Neuronal stem cell (in vitro differentiated cells): ENCODE data around the gene TGFBR2.
A peak's percentile ranks its signal among the peaks of the same experiment; 100 is the strongest.

Source experiments
- DNase-seq: peaks from one replicate; pipeline ENCODE4 v3.0.0-alpha.2; 2013; ENCODE audit warnings: low spot score
- H2AFZ ChIP-seq: one replicate; pipeline ENCODE4 v1.6.1; 2013; ENCODE audit warnings: mild to moderate bottlenecking, low read length, inconsistent platforms
- H2AK5ac ChIP-seq: 2 replicates; pipeline ENCODE4 v1.6.1; 2013; ENCODE audit warnings: low read depth, mild to moderate bottlenecking, inconsistent platforms, low read length, moderate library complexity, mixed read lengths
- H2BK120ac ChIP-seq: 2 replicates; pipeline ENCODE4 v1.6.1; 2013; ENCODE audit warnings: low read depth, mild to moderate bottlenecking, inconsistent platforms, low read length, moderate library complexity, mixed read lengths
- H2BK12ac ChIP-seq: one replicate; pipeline ENCODE4 v1.6.1; 2013; ENCODE audit warnings: low read length, inconsistent platforms
- H2BK15ac ChIP-seq: 2 replicates; pipeline ENCODE4 v1.6.1; 2013; ENCODE audit warnings: mild to moderate bottlenecking, low read length, inconsistent platforms, mixed read lengths
- H2BK5ac ChIP-seq: one replicate; pipeline ENCODE4 v1.6.1; 2013; ENCODE audit warnings: inconsistent platforms, mild to moderate bottlenecking, low read length, moderate library complexity
- H3K14ac ChIP-seq: one replicate; pipeline ENCODE4 v1.6.1; 2013; ENCODE audit warnings: low read length, inconsistent platforms
- H3K18ac ChIP-seq: 2 replicates; pipeline ENCODE4 v1.6.1; 2013; ENCODE audit warnings: low read length, inconsistent platforms
- H3K23ac ChIP-seq: 2 replicates; pipeline ENCODE4 v1.6.1; 2013; ENCODE audit warnings: low read depth, mild to moderate bottlenecking, mixed read lengths, low read length, inconsistent platforms; ENCODE audit not compliant: poor library complexity
- H3K27ac ChIP-seq: replicated peaks from 3 replicates; pipeline ENCODE4 v1.5.1; 2013; ENCODE audit warnings: low read length, inconsistent platforms
- H3K27me3 ChIP-seq, 3 experiments: 2 replicates each; pipeline ENCODE4 v1.6.1; 2013; ENCODE audit warnings: low read length in 3 of 3, mild to moderate bottlenecking in 2 of 3, inconsistent platforms in 1 of 3, low read depth in 1 of 3, mixed read lengths in 1 of 3, moderate library complexity in 1 of 3; ENCODE audit not compliant: control insufficient read depth in 3 of 3, insufficient read depth in 3 of 3
- H3K36me3 ChIP-seq, 2 donors: replicated peaks in 1 of 2; 2 replicates each; pipeline ENCODE4 v1.6.1; 2013; ENCODE audit warnings: low read length in 2 of 2; ENCODE audit not compliant: control insufficient read depth in 2 of 2, insufficient read depth in 2 of 2
- H3K4ac ChIP-seq: 2 replicates; pipeline ENCODE4 v1.6.1; 2013; ENCODE audit warnings: inconsistent platforms, mild to moderate bottlenecking, low read length, moderate library complexity
- H3K4me1 ChIP-seq, 2 donors: 1 replicate in 1 of 2; 2 replicates in 1 of 2; pipeline ENCODE4 v1.6.1; 2013; ENCODE audit warnings: low read length in 2 of 2, low read depth in 1 of 2; ENCODE audit not compliant: control insufficient read depth in 2 of 2, insufficient read depth in 1 of 2
- H3K4me2 ChIP-seq: one replicate; pipeline ENCODE4 v1.6.1; 2013; ENCODE audit warnings: mild to moderate bottlenecking, low read length, inconsistent platforms; ENCODE audit not compliant: insufficient read depth, poor library complexity, severe bottlenecking
- H3K4me3 ChIP-seq, 2 donors: 2 replicates each; pipeline ENCODE4 v1.5.1; 2013; ENCODE audit warnings: low read length in 2 of 2, mild to moderate bottlenecking in 2 of 2, inconsistent platforms in 1 of 2, moderate library complexity in 1 of 2
- H3K79me1 ChIP-seq: one replicate; pipeline ENCODE4 v1.6.1; 2013; ENCODE audit warnings: low read depth, mild to moderate bottlenecking, inconsistent platforms, low read length, moderate library complexity
- H3K9ac ChIP-seq: one replicate; pipeline ENCODE4 v1.6.1; 2013; ENCODE audit warnings: mild to moderate bottlenecking, low read depth, low read length, inconsistent platforms; ENCODE audit not compliant: poor library complexity
- H3K9me3 ChIP-seq, 2 donors: replicated peaks in 1 of 2; 2 replicates each; pipeline versions ENCODE3 to v1.6.1; 2013; ENCODE audit warnings: low read length in 2 of 2, mild to moderate bottlenecking in 2 of 2, inconsistent platforms in 1 of 2, low read depth in 1 of 2, mixed read lengths in 1 of 2, moderate library complexity in 1 of 2; ENCODE audit not compliant: control insufficient read depth in 2 of 2, insufficient read depth in 1 of 2
- H4K8ac ChIP-seq: one replicate; pipeline ENCODE4 v1.6.1; 2013; ENCODE audit warnings: low read depth, mild to moderate bottlenecking, inconsistent platforms, low read length, moderate library complexity
- H4K91ac ChIP-seq: one replicate; pipeline ENCODE4 v1.6.1; 2013; ENCODE audit warnings: low read length, low read depth, mild to moderate bottlenecking, inconsistent platforms; ENCODE audit not compliant: poor library complexity
- WGBS, 2 donors: extraction: QIAGEN DNeasy Blood & Tissue Kit; methylation state at CpG; one replicate each; pipeline ENCODE4 v1.1.7; 2013; ENCODE audit warnings: missing lambda C conversion rate in 2 of 2, mixed read lengths in 1 of 2; ENCODE audit not compliant: insufficient read length in 2 of 2, insufficient replicate concordance in 1 of 2; ENCODE audit errors: extremely low coverage in 2 of 2; 5-methylcytosine and 5-hydroxymethylcytosine counted together

TGFBR2 gene

GRCh38 chr3:30693470-30694120 lies 87.2 kb downstream of the TGFBR2 start:
- Histone ChIP-seq H4K8ac (no peak overlapping the region), H2BK5ac (no peak overlapping the region), H3K4me3 (no peak overlapping the region), H3K4ac (no peak overlapping the region), H3K27ac (no peak overlapping the region), H3K36me3 (peaks cover 0 to 77% of the 10 kb centered on the region in 2 donors), H2AK5ac (no peak overlapping the region), H3K9me3 (peaks cover 0 to 5% of the 10 kb centered on the region in 2 donors), H4K91ac (no peak overlapping the region), H3K23ac (no peak overlapping the region), H2BK12ac (no peak overlapping the region), H3K9ac (no peak overlapping the region), H3K79me1 (no peaks in the 10 kb centered on the region), H3K4me1 (peaks cover 0 to 5% of the 10 kb centered on the region in 2 donors), H2BK120ac (no peak overlapping the region), H2BK15ac (no peak overlapping the region), H3K18ac (no peak overlapping the region), H3K27me3 (no peaks in the 10 kb centered on the region), H3K14ac (no peak overlapping the region), H2AFZ (no peak overlapping the region), H3K4me2 (no peak overlapping the region)
- WGBS, 2 donors: no CpG with 5 or more reads among the region's 2 CpGs
- DNase-seq: peak; percentile 45

DNA sequence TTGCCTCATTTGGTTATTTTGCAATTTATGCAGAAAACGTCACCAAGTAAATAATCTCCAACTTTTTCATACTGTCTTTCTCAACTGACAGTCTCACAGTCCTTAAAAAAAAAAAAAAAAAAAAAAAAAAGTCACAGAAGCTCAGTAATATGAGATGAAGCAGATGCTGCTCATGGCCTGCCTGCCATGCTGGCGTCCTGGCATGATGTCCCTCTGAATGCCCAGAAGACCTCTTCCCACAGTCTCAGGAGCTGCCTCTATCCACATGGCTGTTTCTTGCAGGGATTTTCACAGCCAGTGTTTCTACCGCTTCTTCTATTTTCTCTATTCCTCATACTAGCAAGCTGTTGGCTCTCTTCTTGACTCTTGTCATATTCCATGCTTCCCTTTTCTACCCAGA lies 87.7 kb downstream of the TGFBR2 start:
- Histone ChIP-seq H3K36me3 (peaks cover 0 to 71% of the 10 kb centered on the region in 2 donors), H2BK15ac (no peak overlapping the region), H3K4me2 (no peak overlapping the region), H3K27ac (no peak overlapping the region), H3K14ac (no peak overlapping the region), H3K79me1 (no peaks in the 10 kb centered on the region), H3K23ac (no peak overlapping the region), H2AFZ (no peak overlapping the region), H3K27me3 (no peaks in the 10 kb centered on the region), H4K8ac (no peak overlapping the region), H3K9me3 (peaks cover 0 to 5% of the 10 kb centered on the region in 2 donors), H3K4ac (no peak overlapping the region), H2BK5ac (no peak overlapping the region), H4K91ac (no peak overlapping the region), H2BK120ac (no peak overlapping the region), H3K4me1 (peaks cover 0 to 5% of the 10 kb centered on the region in 2 donors), H3K9ac (no peak overlapping the region), H2AK5ac (no peak overlapping the region), H2BK12ac (no peak overlapping the region), H3K18ac (no peak overlapping the region), H3K4me3 (no peak overlapping the region)
- no CpG with 5 or more reads among the region's 3 CpGs for WGBS, 2 donors
- DNase-seq: no peak

DNA sequence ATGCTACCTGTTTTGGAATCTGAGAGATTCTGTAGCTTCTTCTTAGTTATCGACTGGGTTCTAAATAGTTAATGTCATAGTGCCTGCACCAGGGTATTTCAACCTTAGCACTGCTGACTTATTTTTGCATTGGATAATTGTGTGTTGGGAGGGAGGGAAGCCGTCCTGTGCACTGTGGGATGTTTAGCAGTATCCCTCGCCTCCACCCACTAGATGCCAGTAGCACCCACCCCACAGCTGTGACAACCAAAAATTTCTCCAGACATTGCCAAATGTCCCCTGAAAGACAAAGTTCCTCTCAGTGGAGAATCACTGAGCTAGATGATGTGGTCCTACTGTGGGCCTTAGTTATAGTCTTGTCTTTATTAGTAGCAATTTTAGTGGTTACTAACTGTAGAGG lies 88.3 kb downstream of the TGFBR2 start:
- no peak overlapping the region for H3K18ac ChIP-seq
- H4K91ac ChIP-seq: no peak overlapping the region
- no peak for DNase-seq
- peaks cover 0 to 66% of the 10 kb centered on the region in 2 donors for H3K36me3 ChIP-seq
- no peak overlapping the region for H3K4me3 ChIP-seq
- H3K27me3 ChIP-seq: no peaks in the 10 kb centered on the region
- no peak overlapping the region for H3K27ac ChIP-seq
- H3K79me1 ChIP-seq: no peaks in the 10 kb centered on the region
- H2AK5ac ChIP-seq: no peak overlapping the region
- H2AFZ ChIP-seq: no peak overlapping the region
- no peak overlapping the region for H4K8ac ChIP-seq
- no peak overlapping the region for H2BK5ac ChIP-seq
- no peak overlapping the region for H2BK120ac ChIP-seq
- peaks cover 0 to 5% of the 10 kb centered on the region in 2 donors for H3K9me3 ChIP-seq
- no CpG with 5 or more reads among the region's 3 CpGs for WGBS, 2 donors
- H2BK15ac ChIP-seq: no peak overlapping the region
- no peak overlapping the region for H3K4me2 ChIP-seq
- H3K14ac ChIP-seq: no peak overlapping the region
- no peak overlapping the region for H3K4ac ChIP-seq
- H3K4me1 ChIP-seq: peaks cover 0 to 5% of the 10 kb centered on the region in 2 donors
- no peak overlapping the region for H3K23ac ChIP-seq
- no peak overlapping the region for H2BK12ac ChIP-seq
- no peak overlapping the region for H3K9ac ChIP-seq

DNA sequence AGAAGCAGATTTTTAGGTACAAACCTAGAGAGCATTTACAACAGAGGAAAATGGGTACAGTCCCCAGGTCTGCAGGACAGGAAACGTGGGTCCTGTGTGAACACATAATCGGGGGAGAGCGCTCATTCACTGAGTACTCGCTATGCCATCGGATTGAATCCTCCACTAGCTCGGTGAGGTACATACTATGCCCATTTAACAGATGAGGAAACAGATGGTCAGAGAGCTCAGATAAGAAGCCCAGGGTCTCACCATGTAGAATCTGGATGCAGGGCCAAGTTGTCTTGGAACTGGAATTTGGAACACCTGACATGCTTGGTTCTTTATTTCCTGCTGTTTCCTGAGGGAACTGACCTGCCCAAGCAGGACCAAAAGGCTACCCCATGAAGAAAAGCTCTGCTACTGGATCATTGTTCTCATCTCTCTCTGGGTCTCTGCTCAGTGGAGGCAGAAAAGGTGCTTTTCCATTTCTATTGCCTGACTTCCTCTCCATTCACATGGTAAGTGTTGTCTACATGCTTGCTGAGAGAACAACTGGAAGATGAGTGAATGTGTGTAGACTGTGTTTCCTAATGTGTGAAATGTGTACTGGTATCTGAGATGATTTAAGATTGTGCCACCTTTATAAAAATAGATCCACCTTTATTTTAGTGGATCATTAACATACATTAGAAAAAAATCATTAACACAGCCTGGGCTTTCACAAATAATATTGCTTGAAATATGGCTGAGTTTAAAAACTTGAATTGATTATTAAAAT lies 89.1 kb downstream of the TGFBR2 start:
- no peak overlapping the region for H2AK5ac ChIP-seq
- H2AFZ ChIP-seq: no peak overlapping the region
- H3K36me3 ChIP-seq: peaks cover 0 to 58% of the 10 kb centered on the region in 2 donors
- no peak overlapping the region for H3K18ac ChIP-seq
- DNase-seq: no peak
- WGBS, 2 donors: no CpG with 5 or more reads among the region's 6 CpGs
- no peak overlapping the region for H3K4me3 ChIP-seq
- peaks cover 0 to 5% of the 10 kb centered on the region in 2 donors for H3K4me1 ChIP-seq
- no peak overlapping the region for H4K91ac ChIP-seq
- H2BK120ac ChIP-seq: no peak overlapping the region
- H3K23ac ChIP-seq: no peak overlapping the region
- no peaks in the 10 kb centered on the region for H3K79me1 ChIP-seq
- H3K9ac ChIP-seq: no peak overlapping the region
- H4K8ac ChIP-seq: no peak overlapping the region
- H3K27me3 ChIP-seq: no peaks in the 10 kb centered on the region
- no peak overlapping the region for H2BK5ac ChIP-seq
- H3K4me2 ChIP-seq: no peak overlapping the region
- no peak overlapping the region for H2BK12ac ChIP-seq
- no peaks in the 10 kb centered on the region for H3K9me3 ChIP-seq
- H3K27ac ChIP-seq: no peak overlapping the region
- no peak overlapping the region for H2BK15ac ChIP-seq
- H3K14ac ChIP-seq: no peak overlapping the region
- H3K4ac ChIP-seq: no peak overlapping the region
